ENCODE results near the gene MED1. TPM values are rescaled to one million over a fixed set of nuclear protein-coding genes. Genes with fewer than 3 reads are reported as not detected.

MED1 gene
- total and polyA plus RNA-seq, 2 of the 4 experiments (the other 2 are of a cell fraction): 16.9 to 24.2 TPM

GRCh38 chr17:39365242-39365641 is 85.8 kb downstream of the MED1 start:
- POLR2A ChIA-PET (ENCODE audit: unreplicated experiment): interaction anchor here (0.5 to 0.6 kb wide), 2 partner anchors 13 to 280 kb away, joined by 4 to 7 read pairs; no protein-coding TSS in a partner anchor
- Histone ChIP-seq H3K56ac (ENCODE audit: extremely low read depth, insufficient read depth, low read length) (no peak overlapping the region), H3K79me1 (ENCODE audit: low read depth in 1 of 2, low read length in 2 of 2) (peaks cover 14 to 27% of the 10 kb centered on the region in 2 experiments; a peak in 3 of 4 replicates), H3K4me1 (ENCODE audit: control insufficient read depth, insufficient read depth, low read length) (peaks cover 7% of the 10 kb centered on the region), H3K18ac (ENCODE audit: low read depth, low read length) (no peak overlapping the region), H2AFZ (replicated peaks; ENCODE audit: low read length, poor library complexity) (no peak overlapping the region), H3K27ac (ENCODE audit: insufficient read depth, low read length) (no peak overlapping the region), H3K4ac (ENCODE audit: low read depth, low read length) (no peak overlapping the region), H2BK5ac (ENCODE audit: low read depth, low read length, poor library complexity, severe bottlenecking) (peak overlapping the region; percentile 7), H3K4me3 (ENCODE audit: insufficient read depth, low read depth, low read length) (no peak overlapping the region), H3K23ac (ENCODE audit: low read depth, low read length) (no peak overlapping the region), H2BK20ac (ENCODE audit: low read depth, low read length) (no peak overlapping the region), H3K4me2 (ENCODE audit: low read depth, low read length) (peak overlapping the region; percentile 89; the same call in 1 of the 2 replicates), H2BK15ac (ENCODE audit: low read depth, low read length) (no peak overlapping the region), H2AK5ac (ENCODE audit: low read depth, low read length) (no peak overlapping the region), H3K14ac (replicated peaks; ENCODE audit: low read depth, low read length) (no peak overlapping the region), H3K9ac (ENCODE audit: low read depth, low read length) (no peak overlapping the region), H3K9me3 (ENCODE audit: control insufficient read depth, insufficient read depth, low read length) (no peaks in the 10 kb centered on the region), H2BK120ac (ENCODE audit: low read depth, low read length) (no peak overlapping the region), H3K9me1 (ENCODE audit: insufficient read depth, low read length) (peaks cover 4% of the 10 kb centered on the region; the same call in 1 of the 2 replicates), H3K27me3 (ENCODE audit: control insufficient read depth, insufficient read depth, low read length) (no peaks in the 10 kb centered on the region), H3K36me3 (ENCODE audit: control insufficient read depth, insufficient read depth, low read length) (no peaks in the 10 kb centered on the region), H4K20me1 (ENCODE audit: insufficient read depth, low read length) (peaks cover 14% of the 10 kb centered on the region), H4K5ac (ENCODE audit: low read depth, low read length) (no peak overlapping the region), H2AK9ac (replicated peaks; ENCODE audit: low read depth, low read length, poor library complexity) (no peak overlapping the region), H4K8ac (ENCODE audit: low read depth in 2 of 2, low read length in 2 of 2) (no peak overlapping the region), H4K91ac (ENCODE audit: insufficient read depth, low read depth, low read length) (no peak overlapping the region)
- DNase-seq (peak; percentile 83), ATAC-seq (ENCODE audit: low read depth) (peak; percentile 86)
- intact Hi-C loops (cut with micrococcal nuclease): loop anchor here (5.0 kb wide), 1 partner anchor 38 kb away; no protein-coding TSS in a partner anchor
- dilution Hi-C loops (cut with HindIII; ENCODE audit: low sequenced_read_pairs, unreplicated experiment): no loop called here
- CTCF ChIA-PET: interaction anchor here (1.2 to 2.0 kb wide), 2 partner anchors 11 to 44 kb away, joined by 4 to 6 read pairs; no protein-coding TSS in a partner anchor
- WGBS, 2 experiments (ENCODE audit: extremely low coverage in 2 of 2, insufficient read length in 1 of 2): 0% methylated on average over 1 of the region's 4 CpGs; no CpG with 5 or more reads in 1 of the 2 experiments
- TF ChIP-seq BHLHE40 (IDR thresholded peaks at IDR 0.05; ENCODE audit: low read depth, low read length) (no peak), MAFK (IDR thresholded peaks at IDR 0.05; ENCODE audit: low read depth, low read length) (peak; percentile 23; the same call in 1 of the 2 replicates), SMC3 (IDR thresholded peaks at IDR 0.05; ENCODE audit: low read depth, low read length) (no peak), CEBPB (IDR thresholded peaks at IDR 0.05; ENCODE audit: low read depth, low read length) (0 out of 2 replicates have a peak, but pooled peaks have one; percentile 30), CHD1 (IDR thresholded peaks at IDR 0.05; ENCODE audit: low read depth, low read length) (no peak)
- BruUV-seq (replicated peaks): no TSS peak
- in situ Hi-C loops (cut with MboI; ENCODE audit: low sequenced_read_pairs): no loop called here
